GM19467 (cell line): ENCODE results near the gene ANKS1A.

Experiments used
- ATAC-seq: cut with Tn5 transposase; IDR thresholded peaks from one replicate; pipeline ENCODE4 v1.9.1; 2021; ENCODE audit warnings: mild to moderate bottlenecking, moderate library complexity; ENCODE audit not compliant: unreplicated experiment

The ANKS1A gene

GRCh38 chr6:34953061-34954025 is 64.3 kb downstream of the ANKS1A start:
- ATAC-seq: no peak

- ATAC-seq: no peak
These were observed 66.4 kb downstream of the ANKS1A start for GRCh38 chr6:34955442-34955841.

- ATAC-seq: no peak
These were observed 68.3 kb downstream of the ANKS1A start for GRCh38 chr6:34957231-34957783.

GRCh38 chr6:34958734-34959133 is 69.7 kb downstream of the ANKS1A start:
- ATAC-seq: no peak

- no peak for ATAC-seq
These were observed 70.2 kb downstream of the ANKS1A start for GRCh38 chr6:34959224-34959623.

- ATAC-seq: no peak
These were observed 72.0 kb downstream of the ANKS1A start for GRCh38 chr6:34961082-34961481.

GRCh38 chr6:34961574-34961973 is 72.5 kb downstream of the ANKS1A start:
- ATAC-seq: no peak

- no peak for ATAC-seq
These were observed 75.5 kb downstream of the ANKS1A start for GRCh38 chr6:34964564-34964963.

GRCh38 chr6:34967461-34967860 is 78.4 kb downstream of the ANKS1A start:
- no peak for ATAC-seq

- no peak for ATAC-seq
These were observed 80.7 kb downstream of the ANKS1A start for GRCh38 chr6:34969662-34970265.

- ATAC-seq: no peak
These were observed 81.4 kb downstream of the ANKS1A start for GRCh38 chr6:34970488-34970887.

GRCh38 chr6:34970957-34971356 is 81.9 kb downstream of the ANKS1A start:
- ATAC-seq: no peak

GRCh38 chr6:34973547-34974248 is 84.6 kb downstream of the ANKS1A start:
- no peak for ATAC-seq

GRCh38 chr6:34974249-34974642 is 85.2 kb downstream of the ANKS1A start:
- no peak for ATAC-seq

GRCh38 chr6:34976239-34976638 is 87.2 kb downstream of the ANKS1A start:
- no peak for ATAC-seq

- ATAC-seq: no peak
These were observed 90.2 kb downstream of the ANKS1A start for GRCh38 chr6:34979218-34979617.

GRCh38 chr6:34979994-34980393 is 90.9 kb downstream of the ANKS1A start:
- no peak for ATAC-seq

GRCh38 chr6:34981366-34981765 is 92.3 kb downstream of the ANKS1A start:
- no peak for ATAC-seq

GRCh38 chr6:34981951-34982350 is 92.9 kb downstream of the ANKS1A start:
- ATAC-seq: no peak

GRCh38 chr6:34982424-34982852 is 93.4 kb downstream of the ANKS1A start:
- no peak for ATAC-seq

GRCh38 chr6:34984416-34984815 is 95.4 kb downstream of the ANKS1A start:
- no peak for ATAC-seq
